ENCODE measurements around the gene CASP5.
"Not testable (repeated sequence)": the region's sequence is repeated elsewhere in the genome, so short reads cannot be mapped to it uniquely, and the experiment has no call there.

CASP5 gene

GRCh38 chr11:105033781-105034180 is 10.8 kb upstream of the CASP5 start:
- DNase-seq (ENCODE audit: low spot score), result no peak

GRCh38 chr11:105033343-105033742 is 10.4 kb upstream of the CASP5 start:
- no peak for DNase-seq (ENCODE audit: low spot score)

GRCh38 chr11:105032495-105032894 is 9.5 kb upstream of the CASP5 start:
- DNase-seq (ENCODE audit: low spot score), result no peak

GRCh38 chr11:105027678-105028077 is 4.7 kb upstream of the CASP5 start:
- DNase-seq (ENCODE audit: low spot score), result no peak

GRCh38 chr11:105024394-105024793 is 1.4 kb upstream of the CASP5 start:
- DNase-seq (ENCODE audit: low spot score), result no peak

GRCh38 chr11:105022527-105022926 is 441 bp downstream of the CASP5 start:
- no peak for DNase-seq (ENCODE audit: low spot score)

- no peak for DNase-seq (ENCODE audit: low spot score)
These were observed 15.5 kb downstream of the CASP5 start for GRCh38 chr11:105007463-105007862.

- DNase-seq (ENCODE audit: low spot score), result peak; percentile 84
These were observed 17.5 kb downstream of the CASP5 start for GRCh38 chr11:105005451-105005845.

GRCh38 chr11:105004021-105004420 is 18.9 kb downstream of the CASP5 start:
- no peak for DNase-seq (ENCODE audit: low spot score)

- no peak for DNase-seq (ENCODE audit: low spot score)
These were observed 19.8 kb downstream of the CASP5 start for GRCh38 chr11:105003151-105003550.

- no peak for DNase-seq (ENCODE audit: low spot score)
These were observed 22.2 kb downstream of the CASP5 start for GRCh38 chr11:105000797-105001196.

GRCh38 chr11:105000167-105000566 is 22.8 kb downstream of the CASP5 start:
- DNase-seq (ENCODE audit: low spot score), result no peak

GRCh38 chr11:104999721-105000120 is 23.2 kb downstream of the CASP5 start:
- DNase-seq (ENCODE audit: low spot score), result no peak

GRCh38 chr11:104997288-104997687 is 25.7 kb downstream of the CASP5 start:
- no peak for DNase-seq (ENCODE audit: low spot score)

- DNase-seq (ENCODE audit: low spot score), result no peak
These were observed 28.0 kb downstream of the CASP5 start for GRCh38 chr11:104995001-104995408.

GRCh38 chr11:104992781-104993180 is 30.2 kb downstream of the CASP5 start:
- DNase-seq (ENCODE audit: low spot score), result no peak

GRCh38 chr11:104991994-104992393 is 31.0 kb downstream of the CASP5 start:
- DNase-seq (ENCODE audit: low spot score), result no peak

- DNase-seq (ENCODE audit: low spot score), result no peak
These were observed 38.2 kb downstream of the CASP5 start for GRCh38 chr11:104984808-104985207.

GRCh38 chr11:104979839-104980238 is 43.1 kb downstream of the CASP5 start:
- DNase-seq (ENCODE audit: low spot score), result peak; percentile 22

GRCh38 chr11:104973616-104974015 is 49.4 kb downstream of the CASP5 start:
- no peak for DNase-seq (ENCODE audit: low spot score)

- not testable (repeated sequence) for DNase-seq (ENCODE audit: low spot score)
These were observed 50.0 kb downstream of the CASP5 start for GRCh38 chr11:104972924-104973323.

GRCh38 chr11:104970756-104971155 is 52.2 kb downstream of the CASP5 start:
- DNase-seq (ENCODE audit: low spot score), result no peak

- peak; percentile 8 for DNase-seq (ENCODE audit: low spot score)
These were observed 53.9 kb downstream of the CASP5 start for GRCh38 chr11:104968856-104969776.

Measured in SK-N-DZ (cell line).